HepG2 (cell line): ENCODE results near the gene CORO7. TPM values are rescaled to one million over a fixed set of nuclear protein-coding genes. Genes with fewer than 3 reads are reported as not detected.

Experiments
- FOXJ3 ChIP-seq: sonication (generic); formaldehyde crosslinking; IDR thresholded peaks from 2 replicates; pipeline ENCODE4 v1.4.0; 2020; ENCODE audit warnings: missing genetic modification reagents, mild to moderate bottlenecking, borderline replicate concordance
- KDM3A ChIP-seq: IDR thresholded peaks from 2 replicates; pipeline ENCODE4 v1.6.1; 2018; ENCODE audit warnings: low read depth, missing compliant biosample characterization
- KLF9 ChIP-seq: IDR thresholded peaks from 2 replicates; pipeline ENCODE4 v1.6.1; 2016; ENCODE audit warnings: low read depth
- RELA ChIP-seq: sonication (generic); formaldehyde crosslinking; IDR thresholded peaks from 2 replicates; pipeline ENCODE4 v1.4.0; 2020; ENCODE audit warnings: missing genetic modification reagents
- TFAP4 ChIP-seq: sonication (generic); IDR thresholded peaks from 2 replicates; pipeline ENCODE4 v1.6.1; 2016; ENCODE audit warnings: low read depth, borderline replicate concordance
- THAP9 ChIP-seq: sonication (generic); formaldehyde crosslinking; IDR thresholded peaks from 2 replicates; pipeline ENCODE4; 2020; ENCODE audit warnings: missing genetic modification reagents, mild to moderate bottlenecking, borderline replicate concordance
- ZBTB1 ChIP-seq: sonication (generic); formaldehyde crosslinking; IDR thresholded peaks from 2 replicates; pipeline ENCODE4 v1.4.0; 2020; ENCODE audit warnings: missing genetic modification reagents, borderline replicate concordance
- ZFP37 ChIP-seq: sonication (generic); formaldehyde crosslinking; IDR thresholded peaks from 2 replicates; pipeline ENCODE4 v1.4.0; 2020; ENCODE audit warnings: missing genetic modification reagents, borderline replicate concordance
- ZMYM3 ChIP-seq: sonication (generic); formaldehyde crosslinking; IDR thresholded peaks from 2 replicates; pipeline ENCODE4 v1.5.1; 2020; ENCODE audit warnings: mild to moderate bottlenecking, missing genetic modification reagents
- ZNF24 ChIP-seq: fragments of 450-650 bp; IDR thresholded peaks from 2 replicates; pipeline ENCODE4 v1.6.1; 2017; ENCODE audit warnings: antibody characterized with exemption, mild to moderate bottlenecking
- ZNF326 ChIP-seq: sonication (generic); formaldehyde crosslinking; IDR thresholded peaks from 2 replicates; pipeline ENCODE4 v1.4.0; 2020; ENCODE audit warnings: missing genetic modification reagents, borderline replicate concordance
- ZNF557 ChIP-seq: sonication (generic); formaldehyde crosslinking; IDR thresholded peaks from 2 replicates; pipeline ENCODE4 v1.4.0; 2020; ENCODE audit warnings: missing genetic modification reagents
- ZNF816 ChIP-seq: sonication (generic); formaldehyde crosslinking; IDR thresholded peaks from 2 replicates; pipeline ENCODE4 v1.8.0; 2022; ENCODE audit warnings: missing genetic modification reagents, mild to moderate bottlenecking, borderline replicate concordance
- polyA plus RNA-seq, 8 experiments: library from polyadenylated mRNA; depleted of rRNA in 3 of 8; stranded (reverse) in 7 of 8; unstranded in 1 of 8; fragments of >200 nt; fragmentation: Illumina TruSeq in 4 of 8; extraction: Trizol in 4 of 8; gene quantifications; 2 replicates each; pipeline versions ENCODE4 v1.2.1 to v1.2.3, GENCODE V29; 2011 to 2016; ENCODE audit warnings: low read depth in 4 of 8, missing spikeins in 1 of 8, mixed read lengths in 1 of 8; ENCODE audit not compliant: insufficient read depth in 1 of 8
- total RNA-seq, 5 experiments: library from RNA; depleted of rRNA; stranded (reverse); fragments of >200 nt; fragmentation: Illumina TruSeq; extraction: Trizol; gene quantifications; 2 replicates each; pipeline ENCODE4 v1.2.3, GENCODE V29; 2016; ENCODE audit warnings: low read depth in 1 of 5
- TF ChIP-seq, protein P1 (sequence below): sonication (generic); formaldehyde crosslinking; IDR thresholded peaks from 2 replicates; pipeline ENCODE4 v1.9.0; 2022; ENCODE audit warnings: low read depth, missing genetic modification reagents
- TF ChIP-seq, protein P2 (sequence below): sonication (generic); formaldehyde crosslinking; conservative IDR thresholded peaks from 2 replicates; pipeline ENCODE4 v1.8.1; 2023; ENCODE audit warnings: missing genetic modification reagents
- TF ChIP-seq, protein P3 (sequence below): sonication (generic); formaldehyde crosslinking; IDR thresholded peaks from 2 replicates; pipeline ENCODE4 v1.5.1; 2020; ENCODE audit warnings: missing genetic modification reagents, mild to moderate bottlenecking, borderline replicate concordance
- TF ChIP-seq, protein P4 (sequence below): sonication (generic); formaldehyde crosslinking; IDR thresholded peaks from 2 replicates; pipeline ENCODE4 v1.8.1; 2023; ENCODE audit warnings: mild to moderate bottlenecking, missing genetic modification reagents

The CORO7 gene
- total and polyA plus RNA-seq, 2 of the 13 experiments (the other 11 are each of a cell fraction or from before 2014, with no cell fraction given), result 9.9 to 14.3 TPM

DNA sequence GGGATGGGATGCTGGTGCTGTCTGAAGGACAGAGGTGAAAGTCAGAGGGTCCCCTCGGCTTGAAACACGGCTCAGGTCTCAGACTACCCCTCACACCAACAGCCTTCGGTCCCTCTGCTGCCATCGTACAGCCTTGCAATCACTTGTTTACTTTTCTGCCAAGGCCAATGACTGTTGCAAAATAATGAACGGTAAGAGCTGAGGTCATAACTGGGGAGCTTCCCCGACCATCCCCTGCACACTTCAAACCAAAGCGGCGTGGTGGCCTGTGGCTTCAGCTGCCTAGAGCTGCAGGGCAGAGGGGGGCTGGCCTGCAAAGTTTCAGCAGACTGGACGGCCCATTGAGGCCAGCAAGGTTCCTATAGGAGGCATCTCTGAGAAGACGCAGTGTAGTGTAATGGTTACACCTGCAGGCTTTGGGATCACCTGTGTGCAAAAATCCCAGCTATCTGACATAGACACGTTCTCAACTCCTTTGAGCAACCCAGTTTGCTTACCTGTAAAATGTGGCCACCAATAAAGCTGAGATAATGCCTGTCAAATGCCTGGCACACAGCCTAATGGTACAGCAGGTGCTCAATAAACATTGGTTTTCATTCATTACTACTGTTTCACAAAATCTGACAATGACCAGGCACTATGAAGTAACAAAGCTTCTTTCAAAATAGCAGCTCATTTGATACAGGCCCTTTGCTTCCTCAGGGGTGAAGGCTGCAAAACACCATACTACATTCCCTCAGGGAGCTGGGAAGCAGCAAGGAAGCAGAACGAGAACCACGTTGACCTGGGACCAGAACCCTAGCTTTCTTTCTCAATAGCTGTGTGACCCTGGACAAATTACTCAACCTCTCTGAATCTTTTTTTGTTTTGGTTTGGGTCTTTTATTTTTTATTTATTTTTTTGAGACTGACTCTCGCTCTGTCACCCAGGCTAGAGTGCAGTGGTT is 70.3 kb downstream of the CORO7 start (continued):
- TF ChIP-seq KLF9 (0 out of 2 replicates have a peak, but pooled peaks have one; percentile 29), ZBTB1 (CRISPR knock-in tag) (no peak), ZNF557 (CRISPR knock-in tag) (no peak), ZNF326 (0 out of 2 replicates have a peak, but pooled peaks have one; percentile 62), THAP9 (CRISPR knock-in tag) (no peak), ZNF24 (no peak), RELA (CRISPR knock-in tag) (no peak), ZMYM3 (peak; percentile 10; the same call in 1 of the 2 replicates), ZNF816 (peak; percentile 48; the same call in 1 of the 2 replicates), FOXJ3 (CRISPR knock-in tag) (peak; percentile 66), KDM3A (0 out of 2 replicates have a peak, but pooled peaks have one; percentile 65), ZFP37 (peak; percentile 66; the same call in 1 of the 2 replicates), TFAP4 (peak; percentile 52; the same call in 1 of the 2 replicates)
- TF ChIP-seq, protein P1, sequence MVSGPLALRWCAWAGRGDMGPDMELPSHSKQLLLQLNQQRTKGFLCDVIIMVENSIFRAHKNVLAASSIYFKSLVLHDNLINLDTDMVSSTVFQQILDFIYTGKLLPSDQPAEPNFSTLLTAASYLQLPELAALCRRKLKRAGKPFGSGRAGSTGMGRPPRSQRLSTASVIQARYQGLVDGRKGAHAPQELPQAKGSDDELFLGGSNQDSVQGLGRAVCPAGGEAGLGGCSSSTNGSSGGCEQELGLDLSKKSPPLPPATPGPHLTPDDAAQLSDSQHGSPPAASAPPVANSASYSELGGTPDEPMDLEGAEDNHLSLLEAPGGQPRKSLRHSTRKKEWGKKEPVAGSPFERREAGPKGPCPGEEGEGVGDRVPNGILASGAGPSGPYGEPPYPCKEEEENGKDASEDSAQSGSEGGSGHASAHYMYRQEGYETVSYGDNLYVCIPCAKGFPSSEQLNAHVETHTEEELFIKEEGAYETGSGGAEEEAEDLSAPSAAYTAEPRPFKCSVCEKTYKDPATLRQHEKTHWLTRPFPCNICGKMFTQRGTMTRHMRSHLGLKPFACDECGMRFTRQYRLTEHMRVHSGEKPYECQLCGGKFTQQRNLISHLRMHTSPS (CRISPR knock-in tag), result peak; percentile 68
- TF ChIP-seq, protein P2, sequence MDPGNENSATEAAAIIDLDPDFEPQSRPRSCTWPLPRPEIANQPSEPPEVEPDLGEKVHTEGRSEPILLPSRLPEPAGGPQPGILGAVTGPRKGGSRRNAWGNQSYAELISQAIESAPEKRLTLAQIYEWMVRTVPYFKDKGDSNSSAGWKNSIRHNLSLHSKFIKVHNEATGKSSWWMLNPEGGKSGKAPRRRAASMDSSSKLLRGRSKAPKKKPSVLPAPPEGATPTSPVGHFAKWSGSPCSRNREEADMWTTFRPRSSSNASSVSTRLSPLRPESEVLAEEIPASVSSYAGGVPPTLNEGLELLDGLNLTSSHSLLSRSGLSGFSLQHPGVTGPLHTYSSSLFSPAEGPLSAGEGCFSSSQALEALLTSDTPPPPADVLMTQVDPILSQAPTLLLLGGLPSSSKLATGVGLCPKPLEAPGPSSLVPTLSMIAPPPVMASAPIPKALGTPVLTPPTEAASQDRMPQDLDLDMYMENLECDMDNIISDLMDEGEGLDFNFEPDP, result no peak
- TF ChIP-seq, protein P3, sequence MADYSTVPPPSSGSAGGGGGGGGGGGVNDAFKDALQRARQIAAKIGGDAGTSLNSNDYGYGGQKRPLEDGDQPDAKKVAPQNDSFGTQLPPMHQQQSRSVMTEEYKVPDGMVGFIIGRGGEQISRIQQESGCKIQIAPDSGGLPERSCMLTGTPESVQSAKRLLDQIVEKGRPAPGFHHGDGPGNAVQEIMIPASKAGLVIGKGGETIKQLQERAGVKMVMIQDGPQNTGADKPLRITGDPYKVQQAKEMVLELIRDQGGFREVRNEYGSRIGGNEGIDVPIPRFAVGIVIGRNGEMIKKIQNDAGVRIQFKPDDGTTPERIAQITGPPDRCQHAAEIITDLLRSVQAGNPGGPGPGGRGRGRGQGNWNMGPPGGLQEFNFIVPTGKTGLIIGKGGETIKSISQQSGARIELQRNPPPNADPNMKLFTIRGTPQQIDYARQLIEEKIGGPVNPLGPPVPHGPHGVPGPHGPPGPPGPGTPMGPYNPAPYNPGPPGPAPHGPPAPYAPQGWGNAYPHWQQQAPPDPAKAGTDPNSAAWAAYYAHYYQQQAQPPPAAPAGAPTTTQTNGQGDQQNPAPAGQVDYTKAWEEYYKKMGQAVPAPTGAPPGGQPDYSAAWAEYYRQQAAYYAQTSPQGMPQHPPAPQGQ (CRISPR knock-in tag), result no peak
- TF ChIP-seq, protein P4, sequence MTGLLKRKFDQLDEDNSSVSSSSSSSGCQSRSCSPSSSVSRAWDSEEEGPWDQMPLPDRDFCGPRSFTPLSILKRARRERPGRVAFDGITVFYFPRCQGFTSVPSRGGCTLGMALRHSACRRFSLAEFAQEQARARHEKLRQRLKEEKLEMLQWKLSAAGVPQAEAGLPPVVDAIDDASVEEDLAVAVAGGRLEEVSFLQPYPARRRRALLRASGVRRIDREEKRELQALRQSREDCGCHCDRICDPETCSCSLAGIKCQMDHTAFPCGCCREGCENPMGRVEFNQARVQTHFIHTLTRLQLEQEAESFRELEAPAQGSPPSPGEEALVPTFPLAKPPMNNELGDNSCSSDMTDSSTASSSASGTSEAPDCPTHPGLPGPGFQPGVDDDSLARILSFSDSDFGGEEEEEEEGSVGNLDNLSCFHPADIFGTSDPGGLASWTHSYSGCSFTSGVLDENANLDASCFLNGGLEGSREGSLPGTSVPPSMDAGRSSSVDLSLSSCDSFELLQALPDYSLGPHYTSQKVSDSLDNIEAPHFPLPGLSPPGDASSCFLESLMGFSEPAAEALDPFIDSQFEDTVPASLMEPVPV (CRISPR knock-in tag), result no peak
